Measurements from ENCODE around the gene IPPK. TPM values are rescaled to one million over a fixed set of nuclear protein-coding genes. Genes with fewer than 3 reads are reported as not detected.
A peak's percentile ranks its signal among the peaks of the same experiment; 100 is the strongest.
"Not testable (repeated sequence)": the region's sequence is repeated elsewhere in the genome, so short reads cannot be mapped to it uniquely, and the experiment has no call there.

Gene IPPK
- total RNA-seq, 2 donors from 2014 or later: 7.1 to 9.5 TPM

- ATAC-seq (no peak), DNase-seq (no peak)
- intact Hi-C loops (cut with DNase I, micrococcal nuclease): loop anchor here in 1 of 2 donors (5.0 kb wide), 1 partner anchor 290 kb away; no protein-coding TSS in a partner anchor
Measured at GRCh38 chr9:92632641-92633040, 37.3 kb downstream of the IPPK start.

- peak in 1 of 2 donors; percentile 10 for DNase-seq
- no peak for ATAC-seq
- intact Hi-C loops (cut with DNase I, micrococcal nuclease): loop anchor here in 1 of 2 donors (5.0 kb wide), 1 partner anchor 289 kb away; no protein-coding TSS in a partner anchor
Measured at GRCh38 chr9:92631452-92632343, 38.2 kb downstream of the IPPK start.

GRCh38 chr9:92627651-92628050 is 42.3 kb downstream of the IPPK start:
- DNase-seq (no peak), ATAC-seq (no peak)
- intact Hi-C loops (cut with DNase I, micrococcal nuclease): no loop called here

GRCh38 chr9:92626484-92626883 is 43.4 kb downstream of the IPPK start:
- intact Hi-C loops (cut with DNase I, micrococcal nuclease): no loop called here
- ATAC-seq: no peak
- DNase-seq: no peak

GRCh38 chr9:92623936-92624335 is 46.0 kb downstream of the IPPK start:
- ATAC-seq; DNase-seq; intact Hi-C loops (cut with DNase I, micrococcal nuclease): not testable (repeated sequence)

- ATAC-seq (no peak), DNase-seq (no peak)
- intact Hi-C loops (cut with DNase I, micrococcal nuclease): no loop called here
Measured at GRCh38 chr9:92620845-92621244, 49.1 kb downstream of the IPPK start.

GRCh38 chr9:92619601-92620300 is 50.2 kb downstream of the IPPK start:
- ATAC-seq: no peak
- intact Hi-C loops (cut with DNase I, micrococcal nuclease): no loop called here
- peak in 1 of 2 donors; percentile 21 for DNase-seq

- DNase-seq (no peak), ATAC-seq (no peak)
- intact Hi-C loops (cut with DNase I, micrococcal nuclease): no loop called here
Measured at GRCh38 chr9:92618633-92619225, 51.2 kb downstream of the IPPK start.

- ATAC-seq (no peak), DNase-seq (peak in 1 of 2 donors; percentile 18)
- intact Hi-C loops (cut with DNase I, micrococcal nuclease): no loop called here
Measured at GRCh38 chr9:92617951-92618510, 51.9 kb downstream of the IPPK start.

GRCh38 chr9:92617195-92617813 is 52.6 kb downstream of the IPPK start:
- peak in 1 of 2 donors; percentile 16 for DNase-seq
- intact Hi-C loops (cut with DNase I, micrococcal nuclease): no loop called here
- no peak for ATAC-seq

GRCh38 chr9:92616655-92617111 is 53.2 kb downstream of the IPPK start:
- intact Hi-C loops (cut with DNase I, micrococcal nuclease): no loop called here
- ATAC-seq (no peak), DNase-seq (no peak)

- DNase-seq (no peak), ATAC-seq (no peak)
- intact Hi-C loops (cut with DNase I, micrococcal nuclease): no loop called here
Measured at GRCh38 chr9:92616199-92616641, 53.7 kb downstream of the IPPK start.

- intact Hi-C loops (cut with DNase I, micrococcal nuclease): no loop called here
- ATAC-seq: no peak
- no peak for DNase-seq
Measured at GRCh38 chr9:92615790-92616189, 54.1 kb downstream of the IPPK start.

- DNase-seq (no peak), ATAC-seq (no peak)
- intact Hi-C loops (cut with DNase I, micrococcal nuclease): no loop called here
Measured at GRCh38 chr9:92614763-92615461, 55.0 kb downstream of the IPPK start.

GRCh38 chr9:92614123-92614510 is 55.8 kb downstream of the IPPK start:
- ATAC-seq (no peak), DNase-seq (no peak)
- intact Hi-C loops (cut with DNase I, micrococcal nuclease): no loop called here

GRCh38 chr9:92613268-92614122 is 56.4 kb downstream of the IPPK start:
- intact Hi-C loops (cut with DNase I, micrococcal nuclease): no loop called here
- DNase-seq: no peak
- ATAC-seq: no peak

- intact Hi-C loops (cut with DNase I, micrococcal nuclease): no loop called here
- ATAC-seq (no peak), DNase-seq (no peak)
Measured at GRCh38 chr9:92612816-92613215, 57.1 kb downstream of the IPPK start.
